ENCODE results near the gene NRP2. TPM values are rescaled to one million over a fixed set of nuclear protein-coding genes. Genes with fewer than 3 reads are reported as not detected.

Gene NRP2
- total RNA-seq, 1 donor from 2014 or later: 7.7 TPM

DNA sequence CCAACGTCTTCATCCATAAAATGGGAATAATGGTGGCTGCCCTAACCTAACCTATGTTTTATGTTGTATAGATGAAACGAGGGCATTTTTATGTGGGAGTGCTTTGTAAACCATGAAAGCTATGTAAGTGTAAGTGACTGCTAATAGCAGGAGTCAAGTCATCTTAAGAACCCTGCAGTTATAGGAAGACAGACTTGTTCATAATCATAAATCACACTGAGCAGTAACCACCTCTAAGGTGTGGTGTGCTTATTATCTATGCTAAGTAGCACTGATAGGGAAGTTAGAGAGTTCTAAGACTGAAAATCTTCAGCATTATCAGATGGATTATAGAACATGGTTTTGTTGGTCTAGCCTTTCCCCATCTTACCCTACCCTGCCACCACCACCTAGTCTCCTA is 24.2 kb upstream of the NRP2 start:
- DNase-seq (ENCODE audit: low spot score) (no peak), ATAC-seq (no peak)

DNA sequence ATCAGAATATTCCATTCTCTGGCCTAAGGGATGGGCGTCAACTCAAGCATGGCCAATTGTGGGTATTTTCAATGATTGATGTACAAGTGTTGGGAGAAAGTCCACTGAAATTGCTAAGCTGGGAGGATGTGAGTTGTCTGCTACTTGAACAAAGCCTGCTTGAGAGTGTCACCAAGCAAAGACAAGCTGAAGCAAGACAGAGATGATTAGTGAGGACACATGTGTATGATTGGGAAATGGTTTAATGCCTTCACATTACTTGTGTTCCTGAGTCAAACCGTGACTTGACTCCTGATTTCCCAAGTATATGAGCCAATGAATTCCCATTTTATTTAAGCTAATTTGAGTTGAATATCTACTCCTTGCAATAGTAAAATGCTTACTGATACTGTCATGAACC is 23.7 kb upstream of the NRP2 start:
- ATAC-seq (no peak), DNase-seq (ENCODE audit: low spot score) (no peak)

DNA sequence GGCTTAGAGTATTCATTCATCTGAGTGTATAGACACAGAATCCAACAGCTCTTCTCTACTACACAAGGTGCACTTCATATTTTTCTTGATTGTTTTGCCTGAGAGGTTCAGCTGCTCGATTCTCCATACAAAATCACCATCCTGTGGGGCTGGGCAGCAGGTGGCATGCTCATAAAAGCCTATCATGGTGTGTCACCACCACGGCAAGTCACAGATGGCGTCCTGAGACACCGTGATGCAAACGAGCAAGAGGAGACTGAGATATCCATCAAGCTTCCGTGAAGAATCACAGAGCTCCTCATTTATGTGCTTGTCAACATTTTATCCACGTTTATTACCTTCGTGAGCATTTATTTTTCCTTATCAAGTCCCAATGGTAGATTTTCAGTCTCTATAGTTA is 22.4 kb upstream of the NRP2 start:
- ATAC-seq (no peak), DNase-seq (ENCODE audit: low spot score) (no peak)

- DNase-seq (ENCODE audit: low spot score): no peak
- no peak for ATAC-seq
Observed at GRCh38 chr2:205660521-205661124, 21.7 kb upstream of the NRP2 start.

DNA sequence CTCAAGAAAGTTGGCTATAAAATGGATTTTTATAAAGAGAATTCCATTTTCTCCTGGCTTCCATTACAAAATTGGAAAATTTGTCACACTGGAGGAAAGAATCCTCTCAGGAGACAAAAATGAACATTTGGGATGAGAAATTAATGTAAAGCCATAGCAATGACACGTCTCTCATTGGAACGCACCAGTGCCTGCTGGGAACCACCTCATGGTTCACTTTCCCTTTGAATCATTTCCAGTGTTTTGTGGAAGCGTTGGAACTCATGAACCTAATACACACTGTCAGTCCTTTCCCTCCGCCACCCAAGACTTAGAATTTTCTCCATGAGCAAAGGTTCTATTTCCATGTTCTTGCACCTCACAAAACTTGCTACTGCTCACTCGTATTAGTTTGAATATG is 21.0 kb upstream of the NRP2 start:
- ATAC-seq: no peak

GRCh38 chr2:205662206-205662965 is 19.9 kb upstream of the NRP2 start:
- DNase-seq (ENCODE audit: low spot score) (no peak), ATAC-seq (no peak)

More for the DNA sequence above, 21.0 kb upstream of the NRP2 start:
- DNase-seq (ENCODE audit: low spot score): no peak

DNA sequence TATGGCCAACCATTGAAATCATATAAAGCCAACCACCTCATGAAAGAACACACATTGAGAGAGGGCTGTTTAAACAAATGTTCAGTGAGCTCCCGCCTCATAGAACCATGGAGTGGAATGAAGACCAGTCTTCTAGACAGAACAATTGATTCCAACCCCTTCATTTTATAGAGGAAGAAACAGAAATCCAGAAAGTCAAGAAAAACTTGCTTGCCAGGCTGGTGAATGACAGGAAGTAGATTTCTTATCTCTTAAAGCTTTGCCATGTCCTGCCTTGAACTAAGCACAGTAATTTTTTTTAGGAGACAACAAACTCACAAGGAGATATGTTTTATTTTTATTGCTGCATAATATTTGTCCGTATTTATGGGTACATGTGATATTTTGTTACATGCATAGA is 16.5 kb upstream of the NRP2 start:
- ATAC-seq (no peak), DNase-seq (ENCODE audit: low spot score) (no peak)

DNA sequence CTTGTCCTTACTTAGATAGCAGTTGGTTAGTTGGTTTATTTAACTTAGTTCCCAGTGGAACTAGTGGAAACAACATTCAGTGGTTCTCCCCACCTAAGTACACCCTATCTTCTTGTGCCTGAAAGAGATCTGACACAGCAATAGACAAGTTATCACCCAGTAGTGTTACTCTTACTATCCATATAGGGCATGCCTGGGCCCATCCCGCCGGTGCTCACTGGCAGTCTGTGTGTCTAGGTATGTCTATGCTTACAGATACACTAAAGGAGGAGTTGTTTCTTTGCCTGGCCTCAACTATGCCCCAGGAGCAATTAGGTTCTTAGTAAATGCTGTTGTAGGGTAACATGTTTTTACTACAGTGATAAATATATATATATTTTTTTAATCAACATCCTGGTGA is 12.0 kb upstream of the NRP2 start:
- DNase-seq (ENCODE audit: low spot score): no peak

GRCh38 chr2:205673312-205673711 is 9.0 kb upstream of the NRP2 start:
- ATAC-seq: no peak
- no peak for DNase-seq (ENCODE audit: low spot score)

More for the DNA sequence above, 12.0 kb upstream of the NRP2 start:
- ATAC-seq: no peak

DNA sequence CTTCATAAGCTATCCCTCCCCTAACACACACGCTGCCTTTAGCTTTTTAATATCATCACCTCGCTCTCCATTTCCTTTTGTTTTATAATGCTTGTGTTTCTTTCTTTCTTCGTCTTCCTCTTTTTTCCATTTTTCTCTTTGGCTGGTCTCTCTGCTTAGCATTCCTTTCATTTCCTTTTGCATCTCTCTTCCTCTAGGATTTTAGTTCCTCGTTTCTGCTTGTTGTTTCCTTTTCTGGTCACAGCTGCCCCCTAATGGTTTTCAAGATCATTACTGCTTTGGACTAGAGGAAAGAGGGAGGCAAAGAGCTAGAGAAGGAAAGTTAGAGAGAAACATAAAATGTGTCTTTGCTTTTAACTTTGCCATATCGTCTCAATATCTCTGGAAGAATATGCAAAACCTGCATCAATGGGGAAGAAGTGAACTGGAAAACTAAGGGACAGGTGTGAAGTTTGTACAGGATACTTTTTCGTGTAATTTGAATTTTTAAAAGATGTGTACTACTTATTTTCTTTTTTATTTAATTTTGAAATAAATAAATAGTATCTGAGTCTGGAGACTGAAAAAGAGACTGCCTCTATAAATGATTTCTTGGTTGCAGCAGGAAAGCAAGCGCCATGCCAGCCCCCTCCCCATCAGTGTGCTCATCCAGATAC is 6.3 kb upstream of the NRP2 start:
- no peak for DNase-seq (ENCODE audit: low spot score)
- peak; percentile 81 for ATAC-seq

GRCh38 chr2:205678541-205679142 is 3.7 kb upstream of the NRP2 start:
- ATAC-seq (no peak), DNase-seq (ENCODE audit: low spot score) (no peak)

DNA sequence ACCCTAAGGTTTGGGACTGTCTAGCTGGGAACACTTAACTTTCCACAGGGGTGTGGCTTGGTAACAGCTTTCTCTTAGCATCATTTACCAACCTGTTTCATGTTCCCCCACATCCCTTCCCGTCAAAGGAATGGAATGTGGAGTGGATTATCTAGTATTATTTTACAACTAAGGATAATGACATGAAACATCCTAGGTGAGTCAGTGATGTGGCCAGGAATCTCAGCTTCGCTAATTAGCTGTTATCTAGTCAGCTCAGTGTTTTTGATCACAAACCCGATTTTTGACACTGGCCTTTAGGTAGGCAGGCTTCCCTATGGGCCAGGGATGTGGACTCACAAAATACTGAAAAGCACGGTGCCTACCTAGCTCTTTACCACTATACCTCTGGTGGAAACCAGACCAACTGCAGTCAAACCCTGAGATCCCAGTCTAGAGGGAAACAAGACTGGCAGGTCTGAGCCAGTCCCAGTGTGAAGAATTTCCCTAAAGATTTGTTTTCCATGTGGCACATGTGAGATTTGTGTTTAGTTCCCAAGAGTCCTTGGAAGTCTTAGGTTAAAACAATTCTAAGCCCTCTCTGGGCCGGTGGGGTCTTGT is 2.8 kb upstream of the NRP2 start:
- DNase-seq (ENCODE audit: low spot score): no peak
- no peak for ATAC-seq

DNA sequence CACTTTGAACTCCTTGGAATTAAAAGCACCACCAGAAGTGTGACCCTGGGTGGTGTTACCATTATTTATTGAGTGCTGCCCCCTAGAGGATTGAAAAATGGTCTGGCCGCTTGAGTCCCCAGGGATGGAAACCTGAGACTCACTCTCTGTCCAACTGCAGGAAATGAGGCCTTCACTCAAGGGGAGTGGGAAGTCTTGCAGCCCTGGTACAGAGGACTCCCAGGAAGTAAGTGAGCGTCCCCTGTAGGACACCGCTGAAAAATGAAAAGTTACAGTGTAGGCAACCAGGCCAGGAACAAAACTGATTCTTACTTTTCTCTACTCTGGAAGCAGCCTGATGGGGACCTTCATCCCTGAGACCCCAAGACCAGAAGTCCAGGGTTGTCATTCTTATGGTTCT is 2.2 kb upstream of the NRP2 start:
- ATAC-seq (peak; percentile 69), DNase-seq (ENCODE audit: low spot score) (no peak)

DNA sequence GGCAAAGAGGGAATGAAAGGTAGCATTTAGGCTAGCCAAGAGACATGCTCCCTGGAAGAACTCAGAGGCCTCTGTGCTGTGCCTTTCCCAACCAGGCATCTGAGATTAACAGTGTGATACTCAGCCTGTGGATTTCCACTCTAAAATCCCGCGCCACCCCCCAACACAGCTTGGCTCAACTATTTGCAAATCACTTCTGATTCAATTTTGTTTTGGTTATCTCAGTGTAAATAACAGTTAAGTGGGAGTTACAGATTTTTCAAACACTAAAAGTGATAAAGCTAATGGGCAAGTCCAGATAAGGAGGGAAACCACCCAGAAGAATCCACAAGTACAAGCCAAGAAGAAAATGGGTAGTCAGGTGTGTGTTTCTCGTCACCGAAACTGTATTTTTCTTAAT is 1.4 kb upstream of the NRP2 start:
- DNase-seq (ENCODE audit: low spot score) (no peak), ATAC-seq (no peak)

DNA sequence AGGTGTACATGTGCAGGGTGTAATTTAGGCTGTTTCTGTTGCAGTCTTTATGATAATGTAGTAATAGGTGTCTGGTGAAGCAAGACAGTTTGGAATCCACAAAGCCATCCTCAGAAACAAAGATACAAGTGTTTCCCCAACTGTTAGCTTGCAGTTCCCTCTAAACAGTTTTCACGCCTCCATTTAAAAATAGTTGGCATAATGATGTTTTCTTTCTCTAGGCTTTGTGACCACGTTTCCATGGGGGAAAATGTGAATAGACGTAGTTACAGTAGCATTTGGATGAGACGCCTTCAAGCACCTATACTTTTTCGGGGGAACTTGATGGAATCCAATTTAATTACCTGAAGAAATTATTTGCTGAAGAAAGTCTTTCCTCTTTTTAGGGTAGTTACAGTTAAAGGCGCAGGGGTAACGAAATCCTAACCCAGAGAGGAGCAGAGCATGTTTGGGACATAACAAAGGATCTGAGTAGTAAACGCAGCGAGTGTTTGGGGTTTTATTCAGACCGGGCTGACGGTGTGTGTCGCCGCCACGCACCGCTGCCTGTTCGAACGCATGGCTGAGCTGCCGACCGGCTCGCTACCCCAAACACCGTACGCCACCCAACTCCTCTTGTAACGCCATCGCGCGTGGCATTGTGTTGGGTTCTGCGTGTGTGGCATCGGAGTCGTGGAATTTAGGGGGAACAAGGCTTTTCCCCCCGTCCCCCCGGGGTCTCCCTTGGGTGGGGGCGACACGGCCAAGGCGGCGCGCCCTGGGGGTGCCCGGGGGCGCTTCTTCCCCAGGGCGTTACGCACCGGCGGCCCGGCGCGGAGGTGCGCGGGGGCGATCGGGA is 681 bp upstream of the NRP2 start:
- ATAC-seq: no peak
- no peak for DNase-seq (ENCODE audit: low spot score)

GRCh38 chr2:205682971-205683501 is 735 bp downstream of the NRP2 start:
- DNase-seq (ENCODE audit: low spot score) (no peak), ATAC-seq (no peak)

GRCh38 chr2:205683502-205684367 is 1.4 kb downstream of the NRP2 start:
- no peak for DNase-seq (ENCODE audit: low spot score)
- ATAC-seq: no peak

- ATAC-seq: no peak
Observed at GRCh38 chr2:205684871-205685313, 2.6 kb downstream of the NRP2 start.

More at GRCh38 chr2:205684871-205685313, 2.6 kb downstream of the NRP2 start:
- DNase-seq (ENCODE audit: low spot score): no peak

All from left lobe of liver (tissue), 2 donors.